ENCODE results near the gene BRSK1.

The BRSK1 gene

GRCh38 chr19:55355213-55355821 lies 71.5 kb downstream of the BRSK1 start:
- DNase-seq, result no peak

- DNase-seq, result no peak
These were observed 74.7 kb downstream of the BRSK1 start for GRCh38 chr19:55358493-55358892.

GRCh38 chr19:55358943-55359908 lies 75.4 kb downstream of the BRSK1 start:
- no peak for DNase-seq

GRCh38 chr19:55360902-55361301 lies 77.1 kb downstream of the BRSK1 start:
- DNase-seq, result no peak

Measured in KG1 (cell line).